ENCODE data around the gene COG5.

DNA sequence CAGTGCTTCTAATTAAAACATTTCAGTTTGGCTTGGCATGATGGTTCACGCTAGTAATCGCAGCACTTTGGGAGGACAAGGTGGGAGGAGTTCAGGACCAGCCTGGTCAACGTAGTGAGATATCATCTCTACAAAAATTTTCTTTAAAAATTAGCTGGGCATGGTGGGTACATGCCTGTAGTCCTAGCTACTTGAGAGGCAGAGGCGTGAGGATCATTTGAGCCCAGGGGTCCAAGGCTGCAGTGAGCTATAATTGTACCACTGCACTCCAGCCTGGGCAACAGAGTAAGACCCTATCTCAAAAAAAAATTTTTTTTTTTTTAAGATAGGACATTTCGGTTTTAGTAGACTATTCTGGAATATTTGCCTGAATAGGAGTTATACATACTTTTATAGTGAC is 382.5 kb downstream of the COG5 start:
- no peak for TF ChIP-seq POLR2A (IDR thresholded peaks at IDR 0.05)
- TF ChIP-seq CTCF (IDR thresholded peaks at IDR 0.05), result no peak
